AG04450 (cell line): Measurements from ENCODE around the gene ATP11A. TPM values are rescaled to one million over a fixed set of nuclear protein-coding genes. Genes with fewer than 3 reads are reported as not detected.

Source experiments
- CTCF ChIA-PET: fragments of 300-600, 350-600 bp; formaldehyde crosslinking; extraction: SDS; loops from one replicate; lab custom pipeline; 2022; ENCODE audit warnings: antibody characterized with exemption, inconsistent platforms; lab: Charles Lee
- POLR2A ChIA-PET: fragments of 350-600 bp; formaldehyde crosslinking; extraction: SDS; loops from one replicate; lab custom pipeline; 2021; ENCODE audit warnings: antibody characterized with exemption, inconsistent platforms; lab: Yijun Ruan, JAX
- DNase-seq: peaks from one replicate; pipeline ENCODE4 v3.0.0-alpha.2; 2011; ENCODE audit warnings: low read depth, low spot score
- H3K27ac ChIP-seq: one replicate; pipeline ENCODE4 v1.5.1; 2012; ENCODE audit warnings: low read depth, low read length, control low read depth
- H3K27me3 ChIP-seq: one replicate; pipeline ENCODE4 v1.6.0; 2012; ENCODE audit warnings: low read length; ENCODE audit not compliant: control insufficient read depth, insufficient read depth
- H3K4me3 ChIP-seq: 2 replicates; pipeline ENCODE4 v1.5.1; 2011; ENCODE audit warnings: mild to moderate bottlenecking, low read depth, low read length, control low read depth
- H3K9me3 ChIP-seq: 2 replicates; pipeline ENCODE4 v1.5.1; 2012; ENCODE audit warnings: low read length; ENCODE audit not compliant: control insufficient read depth, insufficient read depth
- polyA plus RNA-seq: library from polyadenylated mRNA; depleted of rRNA; stranded (reverse); fragments of >200 nt; gene quantifications from 2 replicates; pipeline ENCODE4 v1.2.3, GENCODE V29; 2011
- TF ChIP-seq, protein P1 (sequence below): IDR thresholded peaks from 2 replicates; pipeline ENCODE4 v1.5.1; 2011; ENCODE audit warnings: low read depth, low read length, control low read depth, inconsistent platforms

ATP11A gene
- polyA plus RNA-seq, 1 experiment, result 5.8 TPM

DNA sequence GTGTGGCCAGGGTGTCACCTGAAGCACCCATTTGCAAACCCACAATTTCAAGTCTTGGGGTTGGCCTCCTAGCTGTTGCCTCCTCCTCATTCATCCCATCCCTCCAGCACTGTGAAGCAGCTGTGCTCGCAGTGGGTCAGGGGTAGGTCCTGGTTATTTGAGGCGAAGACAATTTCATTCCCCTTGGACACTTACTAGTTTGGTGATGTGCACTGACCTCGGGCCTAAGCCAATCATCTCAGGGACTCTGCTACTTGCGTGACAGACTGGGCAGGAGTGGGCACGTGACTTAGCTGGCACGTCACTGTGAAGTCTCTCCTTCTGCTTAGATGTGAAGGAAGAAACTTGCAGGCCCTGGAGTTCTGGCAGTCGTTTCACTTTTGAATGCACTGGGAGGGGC lies 3.5 kb upstream of the ATP11A start:
- ChIA-PET CTCF (no interaction called here), POLR2A (no interaction called here)
- no peak for DNase-seq
- Histone ChIP-seq H3K27ac (no peak overlapping the region), H3K9me3 (peaks cover 3% of the 10 kb centered on the region; the same call in 1 of the 2 replicates), H3K27me3 (peaks cover 8% of the 10 kb centered on the region), H3K4me3 (no peak overlapping the region)
- TF ChIP-seq, protein P1, sequence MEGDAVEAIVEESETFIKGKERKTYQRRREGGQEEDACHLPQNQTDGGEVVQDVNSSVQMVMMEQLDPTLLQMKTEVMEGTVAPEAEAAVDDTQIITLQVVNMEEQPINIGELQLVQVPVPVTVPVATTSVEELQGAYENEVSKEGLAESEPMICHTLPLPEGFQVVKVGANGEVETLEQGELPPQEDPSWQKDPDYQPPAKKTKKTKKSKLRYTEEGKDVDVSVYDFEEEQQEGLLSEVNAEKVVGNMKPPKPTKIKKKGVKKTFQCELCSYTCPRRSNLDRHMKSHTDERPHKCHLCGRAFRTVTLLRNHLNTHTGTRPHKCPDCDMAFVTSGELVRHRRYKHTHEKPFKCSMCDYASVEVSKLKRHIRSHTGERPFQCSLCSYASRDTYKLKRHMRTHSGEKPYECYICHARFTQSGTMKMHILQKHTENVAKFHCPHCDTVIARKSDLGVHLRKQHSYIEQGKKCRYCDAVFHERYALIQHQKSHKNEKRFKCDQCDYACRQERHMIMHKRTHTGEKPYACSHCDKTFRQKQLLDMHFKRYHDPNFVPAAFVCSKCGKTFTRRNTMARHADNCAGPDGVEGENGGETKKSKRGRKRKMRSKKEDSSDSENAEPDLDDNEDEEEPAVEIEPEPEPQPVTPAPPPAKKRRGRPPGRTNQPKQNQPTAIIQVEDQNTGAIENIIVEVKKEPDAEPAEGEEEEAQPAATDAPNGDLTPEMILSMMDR, result no peak

DNA sequence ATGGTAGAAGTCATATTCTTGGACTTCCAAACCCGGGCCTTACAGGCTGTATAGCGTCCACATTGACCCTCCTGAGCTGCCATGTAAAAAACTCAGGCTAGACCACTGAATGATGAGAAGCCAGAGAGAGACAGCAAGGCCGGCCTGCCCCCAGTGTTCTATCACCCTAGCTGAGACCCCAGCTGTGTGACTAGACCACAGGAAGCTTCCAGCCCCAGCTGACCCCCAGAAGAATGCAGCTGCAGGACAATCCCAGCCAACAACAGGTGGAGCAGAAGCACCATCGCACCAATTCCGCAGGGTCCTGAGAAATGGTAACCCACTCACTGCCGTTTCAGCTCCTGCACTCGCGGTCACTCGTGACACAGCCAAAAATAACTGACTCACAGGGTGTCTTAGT lies 2.9 kb upstream of the ATP11A start:
- Histone ChIP-seq H3K9me3 (peaks cover 3% of the 10 kb centered on the region; the same call in 1 of the 2 replicates), H3K27me3 (peaks cover 8% of the 10 kb centered on the region), H3K4me3 (no peak overlapping the region), H3K27ac (no peak overlapping the region)
- no peak for DNase-seq
- TF ChIP-seq, protein P1, result no peak
- ChIA-PET CTCF (no interaction called here), POLR2A (no interaction called here)

DNA sequence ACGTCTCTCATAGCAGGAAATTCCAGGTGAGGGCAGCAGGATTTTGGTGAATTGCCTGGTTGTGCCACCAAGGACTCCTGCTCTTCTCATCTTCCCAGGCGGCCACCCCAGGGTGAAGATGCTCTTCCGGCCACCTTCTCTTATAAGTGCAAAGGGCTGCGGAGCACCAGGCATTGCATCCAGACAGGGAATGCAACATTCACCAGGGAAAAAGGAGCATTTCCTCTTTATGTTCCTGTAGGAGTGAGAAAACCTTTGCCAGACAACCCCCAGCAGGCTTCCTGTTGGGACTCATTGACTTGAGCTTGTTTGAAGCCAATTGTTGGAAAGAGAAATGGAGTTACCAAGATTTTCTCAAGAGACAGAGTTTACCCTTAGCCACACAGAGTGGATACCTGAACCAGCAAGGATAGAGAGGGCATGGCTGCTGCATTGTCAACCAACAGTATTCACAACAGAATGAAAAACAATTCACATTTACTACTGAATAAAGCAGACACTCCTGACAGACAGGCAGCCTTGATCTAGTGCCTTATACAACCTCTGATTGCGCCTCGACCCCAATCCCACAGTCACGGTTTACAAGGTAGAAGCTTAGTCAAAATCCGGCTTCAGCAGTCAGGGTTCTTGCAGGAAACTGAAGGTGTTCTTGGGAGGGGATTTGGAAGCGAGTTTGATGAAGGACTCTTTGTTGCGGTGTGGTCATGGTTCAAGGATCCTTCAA lies 1.8 kb upstream of the ATP11A start:
- POLR2A ChIA-PET, result no interaction called here
- H3K9me3 ChIP-seq, result peaks cover 3% of the 10 kb centered on the region; the same call in 1 of the 2 replicates

DNA sequence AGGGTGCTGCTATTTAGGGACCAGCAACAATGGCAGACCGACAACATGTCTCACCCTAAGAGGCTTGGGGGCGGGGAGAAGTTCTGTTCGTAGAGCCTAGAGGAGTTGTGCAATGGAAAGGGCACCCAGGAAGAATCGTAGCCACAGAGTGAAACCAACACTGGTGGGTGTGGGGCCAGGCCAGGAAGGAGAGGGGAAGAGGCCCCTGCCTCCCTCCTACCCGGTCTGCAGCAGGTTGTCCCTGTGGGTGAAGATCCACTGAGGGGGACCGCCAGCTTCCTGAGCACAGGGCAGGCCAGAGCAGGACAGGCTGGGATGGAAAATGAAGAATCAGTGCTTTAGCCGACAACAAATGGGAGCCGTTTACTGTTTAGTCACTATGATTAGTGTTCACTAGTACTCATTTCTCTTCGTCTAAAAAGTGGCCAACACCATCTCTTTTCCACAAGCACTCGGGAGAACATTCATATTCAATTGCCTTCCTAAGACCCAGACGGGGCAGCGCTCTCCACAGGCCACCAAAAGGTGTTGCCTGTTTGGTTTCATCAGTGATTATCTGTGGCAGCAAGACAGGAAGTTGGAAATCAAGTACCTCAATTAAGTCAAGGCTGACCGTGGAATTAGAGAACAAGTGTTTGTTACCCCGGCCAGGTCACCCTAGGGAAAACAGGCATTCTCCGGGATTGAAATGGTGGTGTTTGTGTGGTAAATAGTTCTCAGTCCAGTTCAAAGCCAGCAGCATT lies 1.1 kb upstream of the ATP11A start:
- Histone ChIP-seq H3K27ac (no peak overlapping the region), H3K27me3 (peaks cover 8% of the 10 kb centered on the region), H3K4me3 (peak overlapping the region; percentile 73), H3K9me3 (peaks cover 3% of the 10 kb centered on the region; the same call in 1 of the 2 replicates)
- no peak for DNase-seq
- ChIA-PET CTCF (interaction anchor here (0.8 kb wide), 1 partner anchor 1215 kb away, joined by 3 read pairs; no protein-coding TSS in a partner anchor), POLR2A (interaction anchor here (0.8 to 1.6 kb wide), 3 partner anchors 23 to 95 kb away, joined by 3 to 7 read pairs (median 6); no protein-coding TSS in a partner anchor)
- TF ChIP-seq, protein P1, result no peak

More for the DNA sequence above, 1.8 kb upstream of the ATP11A start:
- H3K27me3 ChIP-seq, result peaks cover 8% of the 10 kb centered on the region
- TF ChIP-seq, protein P1, result no peak
- no peak overlapping the region for H3K4me3 ChIP-seq
- no peak for DNase-seq
- CTCF ChIA-PET, result no interaction called here
- H3K27ac ChIP-seq, result no peak overlapping the region
